ENCODE measurements around the gene S100A12.

The S100A12 gene

GRCh38 chr1:153392258-153392657 is 16.8 kb upstream of the S100A12 start:
- Mint-ChIP-seq H3K4me1 (ENCODE audit: low read depth) (peaks cover 89% of the 10 kb centered on the region), H3K27ac (no peak overlapping the region), H3K4me3 (no peak overlapping the region), H3K27me3 (peaks cover 5% of the 10 kb centered on the region), H3K9me3 (no peaks in the 10 kb centered on the region), H3K36me3 (ENCODE audit: low read depth) (no peaks in the 10 kb centered on the region)
- intact Hi-C loops (cut with micrococcal nuclease) = no loop called here

DNA sequence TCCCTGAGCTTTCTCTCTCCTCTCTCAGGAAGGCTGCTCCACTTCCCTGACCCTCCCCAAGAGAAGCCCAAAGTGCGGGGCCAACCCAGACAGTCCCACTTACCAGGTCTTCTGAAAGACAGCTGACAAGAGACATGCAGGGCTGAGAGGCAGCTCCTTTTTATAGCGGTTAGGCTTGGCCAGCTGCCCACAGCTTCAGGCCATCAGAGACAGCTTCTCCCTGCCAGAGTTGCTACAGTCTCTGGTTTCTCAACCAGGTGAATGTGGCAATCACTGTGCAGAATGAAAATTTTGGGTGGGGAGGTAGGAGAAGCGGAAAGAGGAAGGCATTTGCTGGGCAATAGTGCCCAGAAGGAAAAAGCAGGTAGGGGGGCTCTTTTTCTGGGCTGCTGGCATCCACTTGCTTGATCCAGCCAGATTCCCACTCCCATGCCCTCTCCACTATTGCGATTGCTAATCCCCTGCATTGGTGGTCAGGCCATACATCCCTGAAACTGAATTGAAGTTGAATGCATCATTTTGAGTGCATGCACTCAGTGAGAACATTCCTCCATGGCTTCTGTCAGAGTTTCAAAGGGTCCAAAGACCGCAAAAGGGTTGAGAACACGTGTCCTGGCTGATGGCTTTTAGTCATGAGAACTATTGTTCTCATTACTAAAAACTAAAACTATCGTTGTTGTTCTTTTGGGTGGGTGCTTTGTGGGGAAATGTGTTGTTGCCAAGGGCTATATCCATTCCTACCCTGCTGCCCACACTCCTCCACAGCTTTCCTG is 15.7 kb upstream of the S100A12 start, which contains the start of gene S100A8:
TSS of gene S100A8 (minus strand) at position 136 of the 773 bp plus-strand sequence. CDS start 538 bp downstream, outside the sequence.
- H3K4me3 Mint-ChIP-seq = peak within 1 kb of the TSS; percentile 42
- no peaks in the 10 kb centered on the region for H3K9me3 Mint-ChIP-seq
- H3K4me1 Mint-ChIP-seq (ENCODE audit: low read depth) = peaks cover 89% of the 10 kb centered on the region
- H3K27ac Mint-ChIP-seq = peak within 1 kb of the TSS; percentile 91
- peaks cover 2% of the 10 kb centered on the region for H3K27me3 Mint-ChIP-seq
- intact Hi-C loops (cut with micrococcal nuclease) = loop anchor here (2.0 kb wide), 1 partner anchor 14 kb away; no protein-coding TSS in a partner anchor
- H3K36me3 Mint-ChIP-seq (ENCODE audit: low read depth) = no peaks in the 10 kb centered on the region

DNA sequence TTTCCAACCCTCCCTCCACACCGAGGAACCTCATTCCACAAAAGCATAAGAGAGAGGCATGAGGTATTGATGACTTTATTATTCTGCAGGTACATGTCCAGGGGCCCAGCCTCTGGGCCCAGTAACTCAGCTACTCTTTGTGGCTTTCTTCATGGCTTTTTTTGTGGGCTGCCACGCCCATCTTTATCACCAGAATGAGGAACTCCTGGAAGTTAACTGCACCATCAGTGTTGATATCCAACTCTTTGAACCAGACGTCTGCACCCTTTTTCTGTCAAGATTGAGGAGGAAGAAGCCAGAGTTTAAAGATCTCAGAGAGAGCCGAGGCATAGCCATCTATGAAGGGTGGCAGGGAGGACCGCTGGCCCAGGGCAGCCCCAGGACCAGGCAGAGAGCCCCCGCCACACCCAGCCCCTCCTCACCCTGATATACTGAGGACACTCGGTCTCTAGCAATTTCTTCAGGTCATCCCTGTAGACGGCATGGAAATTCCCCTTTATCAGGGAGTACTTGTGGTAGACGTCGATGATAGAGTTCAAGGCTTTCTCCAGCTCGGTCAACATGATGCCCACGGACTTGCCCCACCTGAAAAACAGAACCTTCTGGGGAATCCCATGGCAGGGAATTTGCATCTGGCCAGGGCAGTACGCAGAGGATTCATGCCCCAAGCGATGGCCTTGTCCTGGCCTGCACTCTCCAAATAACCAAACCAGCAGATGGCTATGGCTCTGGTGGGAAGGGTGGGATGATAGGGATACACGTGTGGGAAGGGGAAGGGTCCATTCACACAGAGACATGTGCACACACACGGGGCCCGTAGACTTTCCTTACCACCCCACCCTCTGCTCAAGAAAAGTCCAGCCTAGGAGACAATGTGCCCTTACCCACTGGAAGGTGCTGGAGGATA is 14.8 kb upstream of the S100A12 start:
- Mint-ChIP-seq H3K4me1 (ENCODE audit: low read depth) (peaks cover 88% of the 10 kb centered on the region), H3K27me3 (peaks cover 2% of the 10 kb centered on the region), H3K27ac (peak overlapping the region; percentile 91), H3K36me3 (ENCODE audit: low read depth) (no peaks in the 10 kb centered on the region), H3K4me3 (peak overlapping the region; percentile 42), H3K9me3 (no peaks in the 10 kb centered on the region)
- intact Hi-C loops (cut with micrococcal nuclease) = loop anchor here (2.0 kb wide), 1 partner anchor 15 kb away; no protein-coding TSS in a partner anchor

GRCh38 chr1:153389401-153389800 is 14.0 kb upstream of the S100A12 start:
- peaks cover 2% of the 10 kb centered on the region for H3K27me3 Mint-ChIP-seq

GRCh38 chr1:153387785-153388184 is 12.4 kb upstream of the S100A12 start:
- Mint-ChIP-seq H3K9me3 (peaks cover 6% of the 10 kb centered on the region), H3K4me1 (ENCODE audit: low read depth) (peaks cover 89% of the 10 kb centered on the region), H3K4me3 (no peak overlapping the region), H3K27me3 (no peaks in the 10 kb centered on the region), H3K27ac (peak overlapping the region; percentile 91), H3K36me3 (ENCODE audit: low read depth) (no peaks in the 10 kb centered on the region)
- intact Hi-C loops (cut with micrococcal nuclease) = loop anchor here (2.0 kb wide), 1 partner anchor 29 kb away; no protein-coding TSS in a partner anchor

More at GRCh38 chr1:153389401-153389800, 14.0 kb upstream of the S100A12 start:
- Mint-ChIP-seq H3K36me3 (ENCODE audit: low read depth) (no peaks in the 10 kb centered on the region), H3K27ac (peak overlapping the region; percentile 91), H3K4me1 (ENCODE audit: low read depth) (peaks cover 89% of the 10 kb centered on the region), H3K9me3 (no peaks in the 10 kb centered on the region), H3K4me3 (no peak overlapping the region)
- intact Hi-C loops (cut with micrococcal nuclease) = no loop called here

DNA sequence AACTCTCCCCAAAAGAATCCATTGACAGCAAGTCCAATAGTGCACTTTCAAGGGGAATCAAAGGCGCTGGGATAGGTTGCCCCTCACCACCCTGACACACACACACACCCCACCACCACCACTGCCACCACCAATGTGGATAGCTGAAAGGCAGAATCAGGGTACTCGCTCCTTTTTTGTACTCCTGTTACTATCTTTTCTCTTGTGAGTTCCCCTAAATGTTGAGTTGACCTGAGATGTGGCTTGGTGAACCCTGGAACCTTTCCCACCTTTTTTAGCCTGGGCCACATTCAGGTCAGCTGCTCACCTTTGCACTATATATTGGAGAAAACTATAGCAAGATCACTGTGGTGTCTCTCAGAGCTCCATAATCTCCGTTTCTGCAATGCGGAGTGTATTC is 11.6 kb upstream of the S100A12 start:
- no peaks in the 10 kb centered on the region for H3K27me3 Mint-ChIP-seq
- H3K36me3 Mint-ChIP-seq (ENCODE audit: low read depth) = peaks cover 7% of the 10 kb centered on the region
- H3K27ac Mint-ChIP-seq = peak overlapping the region; percentile 91
- peaks cover 14% of the 10 kb centered on the region for H3K9me3 Mint-ChIP-seq
- no peak overlapping the region for H3K4me3 Mint-ChIP-seq
- intact Hi-C loops (cut with micrococcal nuclease) = loop anchor here (2.0 kb wide), 1 partner anchor 28 kb away; no protein-coding TSS in a partner anchor
- H3K4me1 Mint-ChIP-seq (ENCODE audit: low read depth) = peaks cover 81% of the 10 kb centered on the region

DNA sequence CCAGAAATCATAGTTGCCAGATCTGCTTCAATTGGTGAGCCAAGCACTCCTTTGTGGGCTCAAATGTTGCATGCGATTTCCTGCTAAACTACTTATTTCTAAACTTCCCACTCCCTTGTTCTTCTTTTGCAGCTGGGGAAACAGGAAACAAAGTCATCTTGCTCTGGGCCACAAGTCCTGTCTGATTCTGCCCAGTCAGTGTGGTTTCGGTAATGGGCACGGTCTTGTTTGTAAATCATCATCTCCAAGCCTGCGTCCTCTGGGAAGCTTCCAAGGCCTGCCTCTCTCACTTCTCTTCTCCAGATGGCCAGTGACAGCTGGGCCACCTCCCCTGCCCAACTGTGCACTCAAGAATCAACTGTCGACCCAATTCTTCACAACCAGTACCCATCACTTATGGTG is 11.1 kb upstream of the S100A12 start:
- Mint-ChIP-seq H3K9me3 (peaks cover 19% of the 10 kb centered on the region), H3K27ac (peak overlapping the region; percentile 91)

DNA sequence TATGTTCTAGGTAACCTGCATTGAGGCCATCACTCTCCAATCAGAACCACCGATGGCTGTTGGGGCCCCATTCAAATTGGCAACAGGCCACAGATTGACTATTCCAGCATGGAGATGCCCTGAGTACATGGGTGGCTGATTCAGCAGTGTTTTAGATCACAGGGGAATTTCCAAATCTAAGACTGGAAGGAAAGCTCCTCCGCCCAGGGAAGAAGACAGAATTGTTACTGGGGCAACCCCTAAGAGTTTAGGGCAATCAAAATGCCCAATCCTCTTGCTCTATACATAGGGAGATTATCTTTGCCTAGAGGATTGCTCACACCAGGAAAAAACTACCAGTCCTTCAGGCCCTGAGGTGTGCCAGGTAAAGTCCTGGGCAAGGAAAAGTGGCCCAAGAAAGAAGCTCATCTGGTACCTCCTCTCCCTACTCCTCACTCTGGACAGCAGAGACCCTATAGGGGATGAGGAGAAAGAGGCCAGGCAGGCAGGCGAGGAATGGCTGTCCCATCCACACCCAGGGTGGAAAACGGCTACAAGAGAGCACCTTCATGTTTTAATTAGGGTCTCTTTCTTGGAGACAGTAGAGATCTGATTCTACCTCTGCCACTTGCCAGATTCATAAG is 9.6 kb upstream of the S100A12 start:
- Mint-ChIP-seq H3K9me3 (peaks cover 28% of the 10 kb centered on the region), H3K27me3 (no peaks in the 10 kb centered on the region), H3K4me3 (no peak overlapping the region), H3K4me1 (ENCODE audit: low read depth) (peaks cover 62% of the 10 kb centered on the region), H3K36me3 (ENCODE audit: low read depth) (peaks cover 19% of the 10 kb centered on the region), H3K27ac (peak overlapping the region; percentile 91)
- intact Hi-C loops (cut with micrococcal nuclease) = no loop called here

More for the DNA sequence above, 11.1 kb upstream of the S100A12 start:
- peaks cover 76% of the 10 kb centered on the region for H3K4me1 Mint-ChIP-seq (ENCODE audit: low read depth)
- intact Hi-C loops (cut with micrococcal nuclease) = loop anchor here (2.0 kb wide), 1 partner anchor 28 kb away; no protein-coding TSS in a partner anchor
- peak overlapping the region; percentile 24 for H3K4me3 Mint-ChIP-seq
- H3K36me3 Mint-ChIP-seq (ENCODE audit: low read depth) = peaks cover 12% of the 10 kb centered on the region
- no peaks in the 10 kb centered on the region for H3K27me3 Mint-ChIP-seq

- H3K4me1 Mint-ChIP-seq (ENCODE audit: low read depth) = peaks cover 52% of the 10 kb centered on the region
- no peak overlapping the region for H3K4me3 Mint-ChIP-seq
- intact Hi-C loops (cut with micrococcal nuclease) = no loop called here
- peak overlapping the region; percentile 15 for H3K27ac Mint-ChIP-seq
- peaks cover 28% of the 10 kb centered on the region for H3K9me3 Mint-ChIP-seq
- H3K36me3 Mint-ChIP-seq (ENCODE audit: low read depth) = peaks cover 19% of the 10 kb centered on the region
- H3K27me3 Mint-ChIP-seq = no peaks in the 10 kb centered on the region
Observed at GRCh38 chr1:153380711-153381110, 5.3 kb upstream of the S100A12 start.

DNA sequence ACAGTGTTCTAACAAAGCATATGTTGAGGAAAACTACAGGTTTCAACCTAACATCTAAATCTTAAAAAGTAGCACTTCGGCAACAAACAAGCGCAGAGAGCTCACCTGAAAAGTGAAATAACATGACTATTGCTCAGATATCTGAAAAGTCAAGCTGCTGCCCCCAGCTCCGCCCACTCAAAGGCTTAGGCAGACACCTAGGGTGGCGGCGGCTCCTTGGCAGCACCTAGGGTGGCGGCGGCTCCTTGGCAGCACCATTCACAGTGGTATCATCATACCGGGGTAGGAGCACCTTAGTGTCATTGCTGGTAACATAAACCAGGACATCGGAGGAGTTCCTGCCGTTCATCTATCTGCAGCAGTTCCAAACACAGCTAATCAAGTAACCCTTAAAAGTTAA is 4.2 kb upstream of the S100A12 start:
- H3K9me3 Mint-ChIP-seq = peaks cover 28% of the 10 kb centered on the region
- no peak overlapping the region for H3K4me3 Mint-ChIP-seq
- peaks cover 19% of the 10 kb centered on the region for H3K36me3 Mint-ChIP-seq (ENCODE audit: low read depth)
- intact Hi-C loops (cut with micrococcal nuclease) = no loop called here
- H3K27ac Mint-ChIP-seq = no peak overlapping the region
- H3K27me3 Mint-ChIP-seq = no peaks in the 10 kb centered on the region
- peaks cover 56% of the 10 kb centered on the region for H3K4me1 Mint-ChIP-seq (ENCODE audit: low read depth)

DNA sequence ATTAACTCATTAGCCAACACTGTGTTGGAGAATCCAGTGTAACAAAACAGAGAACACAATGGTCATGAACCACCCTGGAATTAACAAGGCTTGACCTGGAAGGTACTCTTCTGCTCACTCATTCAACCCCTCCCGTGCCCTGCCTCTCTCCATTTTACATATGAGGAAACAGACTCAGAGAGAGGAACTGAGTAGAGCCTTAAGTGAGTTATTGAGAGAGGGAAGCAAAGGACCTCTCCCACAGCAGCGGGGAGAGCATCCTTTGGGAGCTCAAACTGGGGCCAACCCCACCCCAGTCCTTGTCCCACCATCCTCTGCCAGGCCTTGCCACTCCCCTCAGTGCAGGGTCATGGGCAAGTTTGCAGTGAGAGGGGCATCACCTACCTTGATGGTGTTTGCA is 1.4 kb downstream of the S100A12 start:
- peaks cover 77% of the 10 kb centered on the region for H3K4me1 Mint-ChIP-seq (ENCODE audit: low read depth)
- H3K4me3 Mint-ChIP-seq = no peak overlapping the region
- intact Hi-C loops (cut with micrococcal nuclease) = no loop called here
- no peaks in the 10 kb centered on the region for H3K9me3 Mint-ChIP-seq
- no peaks in the 10 kb centered on the region for H3K27me3 Mint-ChIP-seq
- H3K36me3 Mint-ChIP-seq (ENCODE audit: low read depth) = no peaks in the 10 kb centered on the region
- peak overlapping the region; percentile 30 for H3K27ac Mint-ChIP-seq

GRCh38 chr1:153372571-153372970 is 2.9 kb downstream of the S100A12 start:
- Mint-ChIP-seq H3K27ac (no peak overlapping the region), H3K27me3 (no peaks in the 10 kb centered on the region), H3K4me3 (no peak overlapping the region), H3K36me3 (ENCODE audit: low read depth) (no peaks in the 10 kb centered on the region), H3K9me3 (no peaks in the 10 kb centered on the region), H3K4me1 (ENCODE audit: low read depth) (peaks cover 73% of the 10 kb centered on the region)
- intact Hi-C loops (cut with micrococcal nuclease) = no loop called here

DNA sequence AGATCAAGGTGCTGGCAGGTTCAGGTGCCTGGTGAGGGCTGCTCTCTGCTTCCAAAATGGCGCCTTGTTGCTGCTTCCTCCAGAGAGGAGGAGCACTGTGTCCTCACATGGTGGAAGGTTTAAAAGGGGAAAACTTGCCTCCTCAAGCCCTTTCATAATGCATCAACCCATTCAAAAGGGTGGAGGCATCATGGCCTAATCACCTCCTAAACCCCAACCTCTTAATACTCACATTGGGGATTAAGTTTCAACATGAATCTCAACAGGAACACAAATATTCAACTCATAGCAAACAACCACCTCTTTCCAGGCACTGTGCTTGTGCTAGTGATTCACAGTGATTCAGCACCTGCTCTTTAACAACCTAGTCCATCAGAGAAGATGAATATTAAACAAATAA is 4.2 kb downstream of the S100A12 start:
- no peaks in the 10 kb centered on the region for H3K27me3 Mint-ChIP-seq
- H3K27ac Mint-ChIP-seq = no peak overlapping the region
- H3K9me3 Mint-ChIP-seq = no peaks in the 10 kb centered on the region
- peaks cover 73% of the 10 kb centered on the region for H3K4me1 Mint-ChIP-seq (ENCODE audit: low read depth)
- intact Hi-C loops (cut with micrococcal nuclease) = no loop called here
- no peak overlapping the region for H3K4me3 Mint-ChIP-seq
- H3K36me3 Mint-ChIP-seq (ENCODE audit: low read depth) = no peaks in the 10 kb centered on the region

All from dendritic cell treated with granulocyte-macrophage colony-stimulating factor and Interleukin-4, amounts not matched to agents 40 ng/mL and 50 ng/mL, for 4 days (primary cell).